Activated B cell treated with CpG ODN at 0.5 μM for 24 hours (primary cell): ENCODE results near the gene FAM234B. TPM values are rescaled to one million over a fixed set of nuclear protein-coding genes. Genes with fewer than 3 reads are reported as not detected.

Experiments
- ATAC-seq: fragments of 200-7000 bp; cut with Tn5 transposase; one replicate; pipeline ENCODE4 v1.10.0; 2021; ENCODE audit warnings: low read depth, mild to moderate bottlenecking, moderate library complexity
- CTCF ChIA-PET: fragments of 350-600 bp; sonication (Branson Sonifier 250); formaldehyde crosslinking; loops from one replicate; lab custom pipeline; 2021; ENCODE audit warnings: antibody characterized with exemption; lab: Charles Lee
- POLR2A ChIA-PET: fragments of 350-600 bp; sonication (Branson Sonifier 250); formaldehyde crosslinking; loops from one replicate; lab custom pipeline; 2021; ENCODE audit warnings: antibody characterized with exemption; lab: Charles Lee
- DNase-seq: peaks from one replicate; pipeline ENCODE4 v3.0.0; 2022
- H3K27ac Mint-ChIP-seq: one replicate; pipeline ENCODE4 v1.8.0; 2020; ENCODE audit warnings: mixed read lengths
- H3K27me3 Mint-ChIP-seq: one replicate; pipeline ENCODE4 v1.8.0; 2021; ENCODE audit warnings: mixed read lengths
- H3K36me3 Mint-ChIP-seq: one replicate; pipeline ENCODE4 v1.8.0; 2021; ENCODE audit warnings: low read depth, mixed read lengths
- H3K4me1 Mint-ChIP-seq: one replicate; pipeline ENCODE4 v1.8.0; 2021; ENCODE audit warnings: mixed read lengths
- H3K4me3 Mint-ChIP-seq: one replicate; pipeline ENCODE4 v1.8.0; 2020; ENCODE audit warnings: mild to moderate bottlenecking, mixed read lengths
- H3K9me3 Mint-ChIP-seq: one replicate; pipeline ENCODE4 v1.8.0; 2020; ENCODE audit warnings: mixed read lengths
- CTCF ChIP-seq: fragments of 200-600 bp; IDR thresholded peaks from one replicate; pipeline ENCODE4 v1.8.0; 2022; ENCODE audit warnings: antibody characterized with exemption, mild to moderate bottlenecking
- intact Hi-C: fragments of 100-400 bp; cut with micrococcal nuclease; formaldehyde crosslinking; loops from one replicate; pipeline ENCODE4 v1.15.1; 2024
- total RNA-seq: library from RNA; stranded (reverse); gene quantifications from 2 replicates; pipeline ENCODE4 v1.2.3, GENCODE V29; 2022

FAM234B gene
- total RNA-seq, 1 donor from 2014 or later, result 6.3 TPM

- ATAC-seq (no peak), DNase-seq (no peak)
- TF ChIP-seq CTCF, result no peak
- H3K27ac Mint-ChIP-seq, result no peak overlapping the region
- POLR2A ChIA-PET, result no interaction called here
- CTCF ChIA-PET, result no interaction called here
- H3K4me3 Mint-ChIP-seq, result no peak overlapping the region
- no peaks in the 10 kb centered on the region for H3K27me3 Mint-ChIP-seq
- intact Hi-C loops, result loop anchor here (5.0 kb wide), 2 partner anchors 393 to 1152 kb away; partner anchors contain the start of gene CREBL2
- no peaks in the 10 kb centered on the region for H3K9me3 Mint-ChIP-seq
- H3K4me1 Mint-ChIP-seq, result peaks cover 10% of the 10 kb centered on the region
- H3K36me3 Mint-ChIP-seq, result no peaks in the 10 kb centered on the region
Measured at GRCh38 chr12:13004986-13005385, 39.2 kb upstream of the FAM234B start.

DNA sequence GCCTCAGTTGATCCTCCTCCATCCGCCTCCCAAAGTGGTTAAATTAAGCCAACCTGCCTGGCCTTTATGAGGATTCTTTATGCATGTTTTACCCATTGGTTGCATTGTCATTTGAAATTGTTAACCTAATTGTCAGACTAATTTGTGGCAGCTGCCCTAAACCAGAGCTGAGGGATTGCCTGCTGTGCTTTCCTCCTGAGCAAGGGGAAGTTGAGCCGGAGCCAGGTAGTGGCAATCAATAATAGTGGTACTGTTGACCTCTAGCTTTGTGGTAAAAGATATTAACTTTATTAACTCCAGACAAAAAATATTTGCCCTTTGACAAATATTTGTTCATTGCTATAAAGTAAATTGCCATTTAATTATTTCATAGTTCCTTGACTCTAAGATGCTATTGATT lies 38.5 kb upstream of the FAM234B start:
- no peak for TF ChIP-seq CTCF
- DNase-seq (no peak), ATAC-seq (no peak)
- Mint-ChIP-seq H3K4me1 (peaks cover 9% of the 10 kb centered on the region), H3K9me3 (no peaks in the 10 kb centered on the region), H3K36me3 (no peaks in the 10 kb centered on the region), H3K27me3 (no peaks in the 10 kb centered on the region), H3K4me3 (no peak overlapping the region), H3K27ac (no peak overlapping the region)
- intact Hi-C loops, result no loop called here
- CTCF ChIA-PET, result no interaction called here
- POLR2A ChIA-PET, result no interaction called here

GRCh38 chr12:13007496-13008233 lies 36.5 kb upstream of the FAM234B start:
- CTCF ChIA-PET, result no interaction called here
- no peak overlapping the region for H3K27ac Mint-ChIP-seq

DNA sequence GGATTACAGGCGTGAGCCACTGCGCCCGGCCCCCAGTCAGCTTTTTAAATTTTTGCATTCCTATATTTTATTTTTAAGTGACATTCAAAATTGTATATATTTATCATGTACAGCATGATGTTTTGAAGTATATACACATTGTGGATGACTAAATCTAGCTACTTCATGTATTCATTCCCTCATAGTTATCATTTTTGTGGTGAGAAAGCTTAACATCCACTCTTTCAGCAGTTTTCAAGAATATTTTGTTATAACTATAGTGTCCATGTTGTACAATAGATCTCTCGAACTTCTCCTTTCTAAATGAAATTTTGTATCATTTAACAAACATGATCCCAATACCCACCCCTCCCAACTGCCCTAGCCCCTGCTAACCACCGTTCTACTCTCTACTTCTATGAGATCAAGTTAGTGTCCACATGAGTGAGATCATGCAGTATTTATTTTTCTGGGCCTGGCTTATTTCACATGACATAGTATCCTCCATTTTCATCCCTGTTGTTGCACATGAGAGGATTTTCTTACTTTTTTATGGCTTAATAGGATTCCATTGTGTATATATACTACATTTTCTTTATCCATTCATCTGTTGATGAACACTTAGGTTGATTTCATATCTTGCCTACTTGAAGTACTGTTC lies 35.3 kb upstream of the FAM234B start:
- DNase-seq, result no peak
- TF ChIP-seq CTCF, result no peak
- ChIA-PET POLR2A (no interaction called here), CTCF (no interaction called here)
- Mint-ChIP-seq H3K4me1 (no peaks in the 10 kb centered on the region), H3K9me3 (no peaks in the 10 kb centered on the region), H3K27ac (no peak overlapping the region), H3K4me3 (no peak overlapping the region), H3K27me3 (peaks cover under 1% of the 10 kb centered on the region), H3K36me3 (no peaks in the 10 kb centered on the region)
- intact Hi-C loops, result no loop called here
- ATAC-seq, result no peak

More at GRCh38 chr12:13007496-13008233, 36.5 kb upstream of the FAM234B start:
- Mint-ChIP-seq H3K27me3 (no peaks in the 10 kb centered on the region), H3K4me1 (no peaks in the 10 kb centered on the region), H3K4me3 (no peak overlapping the region), H3K9me3 (no peaks in the 10 kb centered on the region), H3K36me3 (no peaks in the 10 kb centered on the region)
- ATAC-seq, result no peak
- no peak for DNase-seq
- intact Hi-C loops, result no loop called here
- TF ChIP-seq CTCF, result no peak
- POLR2A ChIA-PET, result no interaction called here

- intact Hi-C loops, result no loop called here
- no peak overlapping the region for H3K27ac Mint-ChIP-seq
- ChIA-PET POLR2A (no interaction called here), CTCF (no interaction called here)
- no peak for TF ChIP-seq CTCF
- no peaks in the 10 kb centered on the region for H3K4me1 Mint-ChIP-seq
- H3K36me3 Mint-ChIP-seq, result no peaks in the 10 kb centered on the region
- H3K27me3 Mint-ChIP-seq, result peaks cover 9% of the 10 kb centered on the region
- H3K9me3 Mint-ChIP-seq, result no peaks in the 10 kb centered on the region
- H3K4me3 Mint-ChIP-seq, result no peak overlapping the region
- ATAC-seq (no peak), DNase-seq (no peak)
Measured at GRCh38 chr12:13011098-13011497, 33.1 kb upstream of the FAM234B start.
